Left lung (tissue), 10 donors: ENCODE results near the gene PLXNA3. TPM values are rescaled to one million over a fixed set of nuclear protein-coding genes. Genes with fewer than 3 reads are reported as not detected.

Source experiments
- ATAC-seq: fragments of 200-7000 bp; cut with Tn5 transposase; one replicate; pipeline ENCODE4 v1.9.1; 2020; ENCODE audit warnings: moderate library complexity
- DNase-seq, 4 donors: peaks; one replicate each; pipeline ENCODE4 v3.0.0-alpha.2; 2013 to 2020
- H3K27ac ChIP-seq, 2 donors: fragments of 200-600 bp; sonication (generic) in 1 of 2; one replicate each; pipeline versions ENCODE4 v1.5.0 to v1.8.0; 2020 to 2021
- H3K27me3 ChIP-seq, 2 donors: fragments of 200-600 bp; sonication (generic) in 1 of 2; one replicate each; pipeline versions ENCODE4 v1.5.0 to v1.8.0; 2020 to 2021
- H3K36me3 ChIP-seq, 2 donors: fragments of 200-600 bp; sonication (generic) in 1 of 2; one replicate each; pipeline versions ENCODE4 v1.5.0 to v1.8.0; 2020 to 2021
- H3K4me1 ChIP-seq, 2 donors: fragments of 200-600 bp; one replicate each; pipeline ENCODE4 v1.8.0; 2021
- H3K4me3 ChIP-seq, 2 donors: fragments of 200-600 bp; sonication (generic) in 1 of 2; one replicate each; pipeline versions ENCODE4 v1.5.0 to v1.8.0; 2020 to 2021; ENCODE audit warnings: mild to moderate bottlenecking in 1 of 2
- H3K9me3 ChIP-seq, 2 donors: fragments of 200-600 bp; sonication (generic) in 1 of 2; one replicate each; pipeline versions ENCODE4 v1.5.0 to v1.8.0; 2020 to 2021
- intact Hi-C, 2 donors: fragments of 100-400 bp; cut with DNase I; formaldehyde crosslinking; loops; one replicate each; pipeline versions ENCODE4 v1.11.2 to v1.14.2; 2022
- polyA plus RNA-seq, 6 donors: library from polyadenylated mRNA; unstranded; fragments of 120-200 nt; gene quantifications; one replicate each; pipeline ENCODE4 v1.2.1, GENCODE V29; 2013; ENCODE audit not compliant: insufficient read length in 6 of 6
- total RNA-seq, 2 donors: library from RNA; stranded (reverse); fragmentation: NEBNext Ultra II Directional; extraction: Animal tissue kit (Norgen Biotek cat#: 25700); gene quantifications; one replicate each; pipeline ENCODE4 v1.2.1, GENCODE V29; 2021
- TF ChIP-seq, protein P1 (sequence below), 2 donors: fragments of 200-600 bp; sonication (generic) in 1 of 2; IDR thresholded peaks; one replicate each; pipeline versions ENCODE4 v1.5.0 to v1.8.0; 2021; ENCODE audit warnings: antibody characterized with exemption in 2 of 2
- donor health status: DM: no; HTN: yes; CAD: no.
- donor health status: DM: no; HTN: no; CAD: no.

Gene PLXNA3
- total and polyA plus RNA-seq, 8 donors = 48.7 to 83.6 (median 60.9) TPM

DNA sequence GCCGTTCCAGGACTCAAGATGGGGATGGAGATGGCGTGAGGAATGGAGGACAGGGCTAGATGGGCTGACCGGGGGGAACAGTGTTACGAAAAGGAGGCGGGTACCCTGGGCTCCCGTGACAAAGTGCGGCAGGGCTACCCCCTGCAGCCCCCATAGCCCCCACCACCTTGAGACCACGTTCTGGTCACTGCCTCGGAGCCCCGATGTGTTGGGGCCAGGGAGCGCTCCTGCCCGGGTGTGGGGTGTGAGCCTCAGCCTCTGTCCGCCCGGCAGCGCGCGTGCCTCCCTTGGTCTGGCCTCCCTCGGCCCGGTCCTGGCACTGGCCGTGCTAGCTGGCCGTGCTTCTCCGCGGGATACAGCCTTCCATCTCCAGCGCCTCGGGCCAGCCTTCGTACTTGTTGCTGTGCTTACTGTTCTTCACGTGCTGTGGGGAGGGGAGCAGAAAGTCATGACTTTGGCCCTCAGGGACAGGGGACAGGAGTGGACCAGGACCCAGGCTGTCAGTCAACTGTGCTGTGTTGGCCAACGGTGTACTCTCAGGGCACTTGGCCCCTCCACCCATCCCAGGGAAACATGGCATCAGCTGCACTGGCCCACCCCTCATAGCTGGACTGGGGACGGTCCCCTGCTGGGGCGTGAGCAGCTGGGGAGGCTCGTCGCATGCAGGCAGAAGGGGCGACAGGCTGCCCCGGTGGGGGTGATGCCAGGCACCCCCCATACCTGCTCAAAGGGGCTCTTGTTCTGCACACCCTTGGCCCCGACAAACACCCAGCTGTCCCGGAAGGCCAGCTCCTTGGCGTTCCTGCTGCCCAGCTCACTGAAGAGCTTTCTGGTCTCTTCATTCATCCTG is 48.6 kb downstream of the PLXNA3 start:
- Histone ChIP-seq H3K27ac (no peak overlapping the region), H3K27me3 (no peaks in the 10 kb centered on the region), H3K4me3 (no peak overlapping the region), H3K4me1 (no peaks in the 10 kb centered on the region), H3K36me3 (peaks cover 0 to 29% of the 10 kb centered on the region in 2 donors), H3K9me3 (no peaks in the 10 kb centered on the region)
- ATAC-seq = no peak
- DNase-seq = no peak
- TF ChIP-seq, protein P1, sequence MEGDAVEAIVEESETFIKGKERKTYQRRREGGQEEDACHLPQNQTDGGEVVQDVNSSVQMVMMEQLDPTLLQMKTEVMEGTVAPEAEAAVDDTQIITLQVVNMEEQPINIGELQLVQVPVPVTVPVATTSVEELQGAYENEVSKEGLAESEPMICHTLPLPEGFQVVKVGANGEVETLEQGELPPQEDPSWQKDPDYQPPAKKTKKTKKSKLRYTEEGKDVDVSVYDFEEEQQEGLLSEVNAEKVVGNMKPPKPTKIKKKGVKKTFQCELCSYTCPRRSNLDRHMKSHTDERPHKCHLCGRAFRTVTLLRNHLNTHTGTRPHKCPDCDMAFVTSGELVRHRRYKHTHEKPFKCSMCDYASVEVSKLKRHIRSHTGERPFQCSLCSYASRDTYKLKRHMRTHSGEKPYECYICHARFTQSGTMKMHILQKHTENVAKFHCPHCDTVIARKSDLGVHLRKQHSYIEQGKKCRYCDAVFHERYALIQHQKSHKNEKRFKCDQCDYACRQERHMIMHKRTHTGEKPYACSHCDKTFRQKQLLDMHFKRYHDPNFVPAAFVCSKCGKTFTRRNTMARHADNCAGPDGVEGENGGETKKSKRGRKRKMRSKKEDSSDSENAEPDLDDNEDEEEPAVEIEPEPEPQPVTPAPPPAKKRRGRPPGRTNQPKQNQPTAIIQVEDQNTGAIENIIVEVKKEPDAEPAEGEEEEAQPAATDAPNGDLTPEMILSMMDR (IDR thresholded peaks at IDR 0.05) = no peak
- intact Hi-C loops = no loop called here

DNA sequence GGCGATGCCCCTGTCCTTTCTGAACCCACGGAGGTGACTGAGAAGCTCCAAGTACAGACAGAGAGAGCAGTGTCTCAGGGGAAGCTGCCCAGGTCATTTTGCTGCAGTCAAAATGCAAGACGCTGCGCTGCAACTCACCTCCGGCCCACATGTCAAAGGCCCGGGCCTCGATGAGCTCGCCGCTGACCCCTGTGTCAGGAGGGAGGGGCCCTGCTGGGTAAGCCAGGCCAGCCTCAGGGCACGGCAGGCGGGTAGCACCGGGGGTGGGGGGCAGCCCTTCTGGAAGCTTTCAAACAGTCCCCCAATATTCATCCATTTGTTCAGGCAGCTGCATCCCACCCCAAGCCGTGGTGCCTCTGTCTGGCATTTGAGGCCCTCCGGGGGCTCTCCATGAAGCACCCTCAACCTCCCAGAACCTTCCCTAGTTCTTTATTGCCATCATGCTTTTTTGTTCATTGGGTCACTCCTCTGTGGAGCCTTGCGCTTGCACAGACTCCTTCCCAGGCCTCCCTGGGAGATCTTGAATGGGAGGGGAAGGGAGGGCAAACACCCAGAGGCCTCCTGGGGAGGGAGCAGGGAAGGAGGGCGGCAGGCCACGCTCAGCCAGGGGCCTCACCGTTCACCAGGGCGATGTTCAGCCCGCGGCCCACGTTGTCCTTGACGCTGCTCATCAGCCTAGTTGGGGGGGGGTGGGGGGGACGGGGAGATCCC is 49.7 kb downstream of the PLXNA3 start:
- H3K27ac ChIP-seq = no peak overlapping the region
- H3K9me3 ChIP-seq = no peaks in the 10 kb centered on the region
- H3K4me3 ChIP-seq = no peak overlapping the region
- ATAC-seq (no peak), DNase-seq (no peak)
- no peaks in the 10 kb centered on the region for H3K27me3 ChIP-seq
- H3K36me3 ChIP-seq = peaks cover 0 to 29% of the 10 kb centered on the region in 2 donors
- TF ChIP-seq, protein P1 (IDR thresholded peaks at IDR 0.05) = no peak
- intact Hi-C loops = no loop called here
- H3K4me1 ChIP-seq = no peaks in the 10 kb centered on the region

DNA sequence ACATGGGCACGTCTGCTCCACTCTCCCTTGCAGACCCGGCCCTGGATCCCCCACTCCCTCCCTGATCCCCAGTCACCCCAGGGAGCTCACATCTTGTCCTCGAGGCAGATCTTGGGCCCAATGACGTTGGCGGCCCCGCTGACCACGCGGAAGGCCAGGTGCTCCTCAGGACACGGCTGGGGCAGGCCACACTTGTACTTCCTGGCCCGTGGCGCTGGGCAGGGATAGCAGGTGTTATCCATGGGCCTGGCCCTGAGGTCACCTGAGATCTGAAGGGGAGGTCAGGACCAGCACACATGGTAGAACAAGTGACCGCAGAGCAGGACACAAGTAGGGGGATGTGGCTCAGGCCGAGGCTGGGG is 50.3 kb downstream of the PLXNA3 start:
- intact Hi-C loops = no loop called here
- DNase-seq (no peak), ATAC-seq (no peak)
- Histone ChIP-seq H3K27ac (no peak overlapping the region), H3K4me3 (no peak overlapping the region), H3K4me1 (no peaks in the 10 kb centered on the region), H3K36me3 (peaks cover 0 to 29% of the 10 kb centered on the region in 2 donors), H3K9me3 (no peaks in the 10 kb centered on the region), H3K27me3 (no peaks in the 10 kb centered on the region)
- TF ChIP-seq, protein P1 (IDR thresholded peaks at IDR 0.05) = no peak

DNA sequence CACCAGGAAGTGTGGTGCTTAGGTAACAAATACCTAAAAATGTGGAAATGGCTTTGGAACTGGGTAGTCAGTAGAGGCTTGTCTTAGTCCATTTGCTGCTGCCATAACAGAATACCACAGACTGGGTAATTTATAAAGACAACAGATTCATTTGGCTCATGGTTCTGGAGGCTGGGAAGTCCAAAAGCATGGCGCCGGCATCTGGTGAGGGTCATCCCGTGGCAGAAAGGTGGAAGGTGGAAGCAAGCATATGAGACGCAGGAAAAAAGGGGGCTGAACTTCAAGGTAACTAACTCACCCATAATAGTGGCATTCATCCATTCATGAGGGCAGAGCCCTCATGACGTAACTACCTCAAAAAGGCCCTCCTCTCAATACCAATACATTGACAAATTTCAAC is 51.4 kb downstream of the PLXNA3 start:
- Histone ChIP-seq H3K4me1 (no peaks in the 10 kb centered on the region), H3K4me3 (no peak overlapping the region), H3K36me3 (peaks cover 0 to 29% of the 10 kb centered on the region in 2 donors), H3K27me3 (no peaks in the 10 kb centered on the region), H3K9me3 (no peaks in the 10 kb centered on the region), H3K27ac (no peak overlapping the region)
- no peak for ATAC-seq
- no peak for DNase-seq
- intact Hi-C loops = no loop called here
- TF ChIP-seq, protein P1 (IDR thresholded peaks at IDR 0.05) = no peak

DNA sequence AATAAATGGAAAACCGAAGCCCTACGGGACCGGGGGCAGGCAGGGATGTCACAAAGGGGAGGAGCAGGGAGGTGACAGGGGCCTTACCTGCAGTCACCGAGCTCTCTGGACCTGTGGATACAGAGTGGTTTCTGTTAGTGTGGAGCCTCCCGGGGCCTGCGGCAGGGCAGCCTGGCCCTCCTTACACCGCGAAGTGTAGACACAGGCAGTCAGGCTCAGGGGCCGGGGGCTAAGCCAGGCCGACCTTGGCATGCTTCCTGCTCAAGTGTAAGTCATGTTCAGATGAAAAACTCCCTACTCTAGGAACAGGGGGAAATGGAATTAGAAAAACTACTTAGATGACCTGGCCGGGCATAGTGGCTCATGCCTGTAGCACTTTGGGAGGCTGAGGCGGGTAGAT is 53.7 kb downstream of the PLXNA3 start:
- Histone ChIP-seq H3K9me3 (no peaks in the 10 kb centered on the region), H3K27ac (no peak overlapping the region), H3K27me3 (no peaks in the 10 kb centered on the region), H3K36me3 (peaks cover 0 to 14% of the 10 kb centered on the region in 2 donors), H3K4me1 (peaks cover 0 to 5% of the 10 kb centered on the region in 2 donors), H3K4me3 (no peak overlapping the region)
- intact Hi-C loops = no loop called here
- DNase-seq = no peak
- no peak for ATAC-seq
- TF ChIP-seq, protein P1 (IDR thresholded peaks at IDR 0.05) = no peak
